T-cell (primary cell): ENCODE data around the gene DRC3. TPM values are rescaled to one million over a fixed set of nuclear protein-coding genes. Genes with fewer than 3 reads are reported as not detected.

Experiments used
- ATAC-seq, 4 experiments: fragments of 200-7000 bp in 3 of 4; fragments of 150-1000 bp in 1 of 4; cut with Tn5 transposase; replicated peaks in 1 of 4; 1 replicate in 3 of 4; 2 replicates in 1 of 4; pipeline ENCODE4 v1.10.0; 2021; ENCODE audit warnings: moderate library complexity in 3 of 4, mild to moderate bottlenecking in 2 of 4, moderate number of reproducible peaks in 1 of 4
- CTCF ChIA-PET, 2 donors: fragments of 300-600 bp; sonication (Branson Sonifier 250); formaldehyde crosslinking; loops; one replicate each; lab custom pipeline; 2022; ENCODE audit warnings: antibody characterized with exemption in 2 of 2; lab: Charles Lee
- POLR2A ChIA-PET, 2 donors: fragments of 300-600 bp; sonication (Branson Sonifier 250); formaldehyde crosslinking; loops; one replicate each; lab custom pipeline; 2022; ENCODE audit warnings: antibody characterized with exemption in 2 of 2; lab: Charles Lee
- DNase-seq, 35 experiments: peaks; one replicate each; pipeline versions ENCODE4 v3.0.0 to v3.0.0-alpha.2; 2013 to 2023
- H3K27ac ChIP-seq: one replicate; pipeline ENCODE4 v1.5.1; 2013; ENCODE audit warnings: low read length
- H3K27me3 ChIP-seq, 2 experiments: replicated peaks in 1 of 2; 1 replicate in 1 of 2; 2 replicates in 1 of 2; pipeline versions ENCODE4 v1.6.1 to v1.7.0; 2013; ENCODE audit warnings: low read length in 1 of 2, mixed read lengths in 1 of 2; ENCODE audit not compliant: control insufficient read depth in 2 of 2, insufficient read depth in 2 of 2; ENCODE audit errors: extremely low read depth in 1 of 2
- H3K36me3 ChIP-seq, 2 donors: 1 replicate in 1 of 2; 2 replicates in 1 of 2; pipeline versions ENCODE4 v1.6.1 to v1.7.0; 2013; ENCODE audit warnings: low read length in 1 of 2; ENCODE audit not compliant: control insufficient read depth in 2 of 2, insufficient read depth in 1 of 2; ENCODE audit errors: extremely low read depth in 1 of 2
- H3K4me1 ChIP-seq, 2 experiments: 1 replicate in 1 of 2; 2 replicates in 1 of 2; pipeline versions ENCODE4 v1.6.1 to v1.7.0; 2013; ENCODE audit warnings: low read length in 2 of 2, mixed read lengths in 1 of 2; ENCODE audit not compliant: insufficient read depth in 2 of 2, control insufficient read depth in 1 of 2; ENCODE audit errors: extremely low read depth in 1 of 2
- H3K4me3 ChIP-seq, 2 donors: 1 replicate in 1 of 2; 2 replicates in 1 of 2; pipeline versions ENCODE4 v1.5.1 to v1.7.0; 2013; ENCODE audit warnings: mild to moderate bottlenecking in 2 of 2, low read length in 1 of 2, moderate library complexity in 1 of 2; ENCODE audit not compliant: control insufficient read depth in 1 of 2; ENCODE audit errors: extremely low read depth in 1 of 2
- H3K9me3 ChIP-seq: 2 replicates; pipeline ENCODE4 v1.7.0; 2013
- H3K27ac Mint-ChIP-seq, 2 donors: one replicate each; pipeline ENCODE4 v1.8.0; 2020 to 2021; ENCODE audit warnings: mild to moderate bottlenecking in 2 of 2, mixed read lengths in 2 of 2
- H3K27me3 Mint-ChIP-seq, 2 donors: one replicate each; pipeline ENCODE4 v1.8.0; 2021 to 2022; ENCODE audit warnings: mixed read lengths in 2 of 2
- H3K36me3 Mint-ChIP-seq: one replicate; pipeline ENCODE4 v1.8.0; 2021; ENCODE audit warnings: mixed read lengths
- H3K4me1 Mint-ChIP-seq, 3 donors: one replicate each; pipeline ENCODE4 v1.8.0; 2020 to 2022; ENCODE audit warnings: mixed read lengths in 3 of 3, mild to moderate bottlenecking in 1 of 3
- H3K4me3 Mint-ChIP-seq, 3 donors: one replicate each; pipeline ENCODE4 v1.8.0; 2020 to 2022; ENCODE audit warnings: mild to moderate bottlenecking in 3 of 3, mixed read lengths in 3 of 3, moderate library complexity in 3 of 3
- H3K9me3 Mint-ChIP-seq, 3 donors: one replicate each; pipeline ENCODE4 v1.8.0; 2020 to 2022; ENCODE audit warnings: mixed read lengths in 3 of 3
- WGBS: methylation state at CpG from one replicate; pipeline ENCODE4 v1.1.5; 2013; ENCODE audit warnings: missing lambda C conversion rate; ENCODE audit not compliant: insufficient coverage; 5-methylcytosine and 5-hydroxymethylcytosine counted together
- total RNA-seq, 35 experiments: library from RNA in 6 of 35; stranded (reverse) in 6 of 35; fragments of 120-200 nt in 1 of 35; gene quantifications; one replicate each; pipeline versions ENCODE4 v1.2.1 to v1.2.4 and lab custom pipeline; 2013 to 2026

DRC3 gene
- total RNA-seq, 5 donors from 2014 or later (not counting 1 experiment from before 2014, with no cell fraction given): 0.32 to 0.58 (median 0.53) TPM; not detected in 2

DNA sequence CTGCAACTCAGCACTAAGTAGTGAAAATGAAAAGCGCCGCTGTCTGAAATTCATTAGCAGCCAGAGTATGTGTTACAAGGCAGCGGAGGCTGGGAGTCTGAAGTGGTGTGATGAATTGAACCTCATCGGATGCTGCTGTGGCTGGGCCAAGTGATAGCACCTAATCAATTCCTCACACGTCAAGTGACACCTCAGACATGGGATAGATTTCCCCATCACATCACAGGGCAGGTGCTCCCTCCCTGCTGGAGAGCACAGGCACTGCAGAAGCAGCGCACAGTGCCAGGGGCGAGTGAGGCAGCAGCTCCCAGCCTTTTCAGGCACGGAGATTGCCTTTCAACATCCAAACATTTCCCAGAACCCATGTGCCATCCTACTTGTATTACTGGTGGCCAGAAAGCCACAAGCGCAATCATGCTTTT is 32.2 kb downstream of the DRC3 start:
- CTCF ChIA-PET: no interaction called here
- no peak overlapping the region for H3K27ac ChIP-seq
- WGBS: 92% methylated on average over 7 of the region's 9 CpGs
- no peaks in the 10 kb centered on the region for H3K4me1 ChIP-seq
- no peak overlapping the region for H3K27ac Mint-ChIP-seq
- H3K36me3 Mint-ChIP-seq: peaks cover 15% of the 10 kb centered on the region
- H3K9me3 ChIP-seq: no peaks in the 10 kb centered on the region
- no peaks in the 10 kb centered on the region for H3K27me3 ChIP-seq
- POLR2A ChIA-PET: no interaction called here
- ATAC-seq (no peak), DNase-seq (no peak)
- H3K9me3 Mint-ChIP-seq: no peaks in the 10 kb centered on the region
- no peaks in the 10 kb centered on the region for H3K4me1 Mint-ChIP-seq
- H3K36me3 ChIP-seq: peaks cover 9 to 10% of the 10 kb centered on the region in 2 donors
- H3K27me3 Mint-ChIP-seq: no peaks in the 10 kb centered on the region
- no peak overlapping the region for H3K4me3 ChIP-seq
- H3K4me3 Mint-ChIP-seq: no peak overlapping the region

DNA sequence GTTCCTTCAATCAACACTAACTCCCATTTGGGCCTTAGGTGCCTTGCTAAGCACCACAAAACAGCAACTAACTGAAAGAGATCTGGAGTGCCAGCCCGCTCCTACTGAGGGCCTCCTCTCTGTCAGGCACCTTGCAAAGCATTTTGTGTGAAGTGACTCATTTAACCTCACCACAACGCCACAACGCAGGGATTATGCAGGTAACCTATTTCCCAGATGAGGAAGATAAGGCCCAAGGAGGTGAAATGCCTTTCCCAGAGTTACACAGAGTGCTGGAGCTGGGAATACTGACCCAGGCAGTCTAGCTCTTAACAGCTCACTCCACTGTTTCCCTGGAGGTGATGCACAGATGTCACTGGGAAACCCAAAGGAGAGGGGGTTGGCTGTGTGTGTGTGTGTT is 32.8 kb downstream of the DRC3 start:
- Histone ChIP-seq H3K36me3 (peaks cover 9 to 10% of the 10 kb centered on the region in 2 donors), H3K4me3 (no peak overlapping the region), H3K4me1 (no peaks in the 10 kb centered on the region), H3K27ac (no peak overlapping the region), H3K27me3 (no peaks in the 10 kb centered on the region), H3K9me3 (no peaks in the 10 kb centered on the region)
- DNase-seq (no peak), ATAC-seq (no peak)
- no peak overlapping the region for H3K27ac Mint-ChIP-seq
- no peaks in the 10 kb centered on the region for H3K9me3 Mint-ChIP-seq
- H3K36me3 Mint-ChIP-seq: peaks cover 20% of the 10 kb centered on the region
- 70% methylated on average over 2 of the region's 3 CpGs for WGBS
- H3K4me1 Mint-ChIP-seq: no peaks in the 10 kb centered on the region
- H3K4me3 Mint-ChIP-seq: no peak overlapping the region
- no peaks in the 10 kb centered on the region for H3K27me3 Mint-ChIP-seq
- ChIA-PET POLR2A (no interaction called here), CTCF (no interaction called here)

DNA sequence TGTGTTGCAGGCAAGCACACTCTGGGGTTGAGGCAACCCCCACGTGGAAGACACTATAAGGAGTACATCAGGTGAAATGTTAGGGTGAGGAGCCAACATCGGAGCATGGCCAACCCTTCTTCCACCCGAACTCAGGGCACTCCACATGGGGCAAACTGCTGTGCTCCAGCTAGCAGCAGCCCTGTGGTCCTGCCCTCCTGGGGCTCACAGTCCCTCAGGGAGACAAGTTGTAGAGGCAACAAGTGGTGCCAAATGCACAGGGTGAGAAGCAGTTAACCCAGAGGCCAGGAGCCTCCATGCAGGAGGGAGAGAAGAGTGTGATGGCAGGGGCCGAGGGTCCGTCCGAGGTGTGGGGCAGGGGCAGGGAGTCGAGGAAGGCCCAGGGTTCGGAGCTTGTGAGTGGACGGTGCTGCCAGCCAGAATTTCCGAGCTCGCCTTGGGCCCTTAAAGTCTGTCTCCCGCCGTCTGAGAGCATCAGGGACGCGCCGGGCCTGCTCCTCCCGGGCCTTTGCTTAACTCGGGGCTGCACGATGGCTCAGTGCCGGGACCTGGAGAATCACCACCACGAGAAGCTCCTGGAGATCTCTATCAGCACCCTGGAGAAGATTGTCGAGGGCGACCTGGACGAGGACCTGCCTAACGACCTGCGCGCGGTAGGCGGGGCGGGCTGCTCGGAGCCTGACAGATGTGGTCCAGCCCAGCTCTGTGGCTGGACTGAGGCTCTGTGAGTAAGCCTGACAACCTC is 34.0 kb downstream of the DRC3 start:
- ChIA-PET CTCF (no interaction called here), POLR2A (interaction anchor here in 1 of 2 donors (0.6 kb wide), 1 partner anchor 49 kb away, joined by 3 read pairs; no protein-coding TSS in a partner anchor)
- no peak for ATAC-seq
- no peaks in the 10 kb centered on the region for H3K4me1 Mint-ChIP-seq
- H3K27me3 Mint-ChIP-seq: no peaks in the 10 kb centered on the region
- WGBS: 97% methylated on average over 16 of the region's 31 CpGs
- Histone ChIP-seq H3K4me3 (no peak overlapping the region), H3K9me3 (no peaks in the 10 kb centered on the region), H3K27me3 (no peaks in the 10 kb centered on the region), H3K4me1 (no peaks in the 10 kb centered on the region), H3K36me3 (peaks cover 10 to 13% of the 10 kb centered on the region in 2 donors), H3K27ac (no peak overlapping the region)
- H3K9me3 Mint-ChIP-seq: no peaks in the 10 kb centered on the region
- no peak overlapping the region for H3K4me3 Mint-ChIP-seq
- H3K36me3 Mint-ChIP-seq: peaks cover 23% of the 10 kb centered on the region
- no peak for DNase-seq
- no peak overlapping the region for H3K27ac Mint-ChIP-seq

DNA sequence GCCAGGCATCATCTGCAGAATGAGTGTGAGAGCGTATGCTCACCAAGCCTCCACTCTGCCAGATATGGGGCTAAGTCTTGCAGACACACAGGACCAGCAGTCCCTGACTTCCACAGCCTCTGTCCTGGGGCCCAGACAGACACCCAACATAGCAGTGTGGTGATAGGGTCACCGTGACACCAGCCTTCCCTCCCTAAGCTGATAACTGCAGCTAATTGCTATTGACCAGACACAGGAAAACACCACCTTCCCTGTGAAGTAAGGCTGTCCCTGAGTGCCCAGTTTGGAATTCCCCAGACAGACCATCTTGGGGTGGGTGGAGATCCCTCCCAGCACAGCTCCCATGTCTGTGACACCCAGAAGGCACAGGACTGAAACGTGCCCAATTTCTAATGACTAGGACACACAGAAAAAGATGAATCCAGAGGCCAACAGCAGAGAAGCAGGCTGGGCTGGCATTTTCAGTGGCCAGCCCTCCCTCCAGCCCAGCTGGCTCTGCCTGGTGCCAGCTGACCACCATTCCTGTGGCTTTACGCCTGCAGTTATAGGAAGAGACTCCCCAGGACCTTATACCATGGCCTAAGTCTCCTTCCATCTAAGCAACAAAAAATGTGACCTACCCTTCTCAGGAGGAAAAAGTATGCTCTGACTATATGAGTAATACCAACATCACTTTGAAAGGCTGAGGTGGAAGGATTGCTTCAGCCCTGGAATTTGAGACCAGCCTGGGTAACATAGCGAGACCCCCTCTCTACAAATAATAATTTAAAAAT is 36.0 kb downstream of the DRC3 start:
- Histone ChIP-seq H3K27me3 (no peaks in the 10 kb centered on the region), H3K4me1 (no peaks in the 10 kb centered on the region), H3K36me3 (peaks cover 10 to 15% of the 10 kb centered on the region in 2 donors), H3K4me3 (no peak overlapping the region), H3K9me3 (no peaks in the 10 kb centered on the region), H3K27ac (no peak overlapping the region)
- Mint-ChIP-seq H3K9me3 (no peaks in the 10 kb centered on the region), H3K27me3 (no peaks in the 10 kb centered on the region), H3K4me3 (no peak overlapping the region), H3K27ac (no peak overlapping the region), H3K36me3 (peaks cover 33% of the 10 kb centered on the region), H3K4me1 (no peaks in the 10 kb centered on the region)
- 84% methylated on average over 3 of the region's 5 CpGs for WGBS
- DNase-seq: no peak
- POLR2A ChIA-PET: no interaction called here
- ATAC-seq: no peak
- CTCF ChIA-PET: interaction anchor here in 1 of 2 donors (0.6 kb wide), 1 partner anchor 1284 kb away, joined by 3 read pairs; no protein-coding TSS in a partner anchor

GRCh38 chr17:18009609-18010420 is 37.2 kb downstream of the DRC3 start:
- 83% methylated on average over 8 of the region's 8 CpGs for WGBS

DNA sequence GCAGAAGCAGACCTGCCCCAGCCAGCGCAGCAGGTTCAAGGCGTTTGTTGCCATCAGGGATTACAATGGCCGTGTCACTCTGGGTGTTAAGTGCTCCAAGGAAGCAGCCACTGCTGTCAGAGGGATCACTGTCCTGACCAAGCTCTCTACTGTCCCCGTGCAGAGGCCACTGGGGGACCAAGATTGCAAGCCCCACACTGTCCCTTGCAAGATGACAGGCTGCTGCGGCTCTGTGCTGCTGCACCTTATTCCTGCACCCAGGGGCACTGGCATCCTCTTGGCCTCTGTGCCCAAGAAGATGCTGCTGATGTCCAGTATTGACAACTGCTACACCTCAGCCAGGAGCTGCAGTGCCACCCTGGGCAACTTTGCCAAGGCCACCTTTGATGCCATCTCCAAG is 38.6 kb downstream of the DRC3 start:
- ChIA-PET POLR2A (no interaction called here), CTCF (interaction anchor here in 1 of 2 donors (0.6 kb wide), 1 partner anchor 394 kb away, joined by 7 read pairs; no protein-coding TSS in a partner anchor)
- Mint-ChIP-seq H3K4me1 (no peaks in the 10 kb centered on the region), H3K27ac (no peak overlapping the region), H3K9me3 (no peaks in the 10 kb centered on the region), H3K4me3 (no peak overlapping the region), H3K36me3 (peaks cover 38% of the 10 kb centered on the region), H3K27me3 (no peaks in the 10 kb centered on the region)
- H3K4me3 ChIP-seq: no peak overlapping the region
- ATAC-seq (no peak), DNase-seq (no peak)
- no peaks in the 10 kb centered on the region for H3K27me3 ChIP-seq
- no peaks in the 10 kb centered on the region for H3K9me3 ChIP-seq
- H3K36me3 ChIP-seq: peaks cover 6 to 15% of the 10 kb centered on the region in 2 donors
- 94% methylated on average over 5 of the region's 5 CpGs for WGBS
- H3K27ac ChIP-seq: no peak overlapping the region
- no peaks in the 10 kb centered on the region for H3K4me1 ChIP-seq

More at GRCh38 chr17:18009609-18010420, 37.2 kb downstream of the DRC3 start:
- H3K4me1 ChIP-seq: no peaks in the 10 kb centered on the region
- Mint-ChIP-seq H3K36me3 (peaks cover 34% of the 10 kb centered on the region), H3K4me3 (no peak overlapping the region), H3K9me3 (no peaks in the 10 kb centered on the region), H3K27me3 (no peaks in the 10 kb centered on the region), H3K27ac (no peak overlapping the region), H3K4me1 (no peaks in the 10 kb centered on the region)
- ChIA-PET CTCF (interaction anchor here in 1 of 2 donors (0.6 kb wide), 1 partner anchor 394 kb away, joined by 3 read pairs; no protein-coding TSS in a partner anchor), POLR2A (interaction anchor here in 1 of 2 donors (0.5 kb wide), 1 partner anchor 1953 kb away, joined by 9 read pairs; no protein-coding TSS in a partner anchor)
- no peak overlapping the region for H3K27ac ChIP-seq
- peaks cover 10 to 15% of the 10 kb centered on the region in 2 donors for H3K36me3 ChIP-seq
- no peak for DNase-seq
- H3K27me3 ChIP-seq: no peaks in the 10 kb centered on the region
- no peaks in the 10 kb centered on the region for H3K9me3 ChIP-seq
- no peak for ATAC-seq
- H3K4me3 ChIP-seq: no peak overlapping the region
